ENCODE results near the gene SNUPN. TPM values are rescaled to one million over a fixed set of nuclear protein-coding genes. Genes with fewer than 3 reads are reported as not detected.

The SNUPN gene
- total RNA-seq, 4 donors from 2014 or later, result 16.5 to 19.7 (median 18.1) TPM

- no peak overlapping the region for H3K4me3 ChIP-seq (ENCODE audit: low read depth, poor library complexity, severe bottlenecking)
- DNase-seq (ENCODE audit: low spot score in 2 of 2), result no peak
- intact Hi-C loops (cut with DNase I; ENCODE audit: low total_unique reads), result no loop called here
- TF ChIP-seq POLR2A (IDR thresholded peaks at IDR 0.05) (no peak), CTCF (IDR thresholded peaks at IDR 0.05) (no peak)
These were observed 8.8 kb downstream of the SNUPN start for GRCh38 chr15:75616766-75617165.

DNA sequence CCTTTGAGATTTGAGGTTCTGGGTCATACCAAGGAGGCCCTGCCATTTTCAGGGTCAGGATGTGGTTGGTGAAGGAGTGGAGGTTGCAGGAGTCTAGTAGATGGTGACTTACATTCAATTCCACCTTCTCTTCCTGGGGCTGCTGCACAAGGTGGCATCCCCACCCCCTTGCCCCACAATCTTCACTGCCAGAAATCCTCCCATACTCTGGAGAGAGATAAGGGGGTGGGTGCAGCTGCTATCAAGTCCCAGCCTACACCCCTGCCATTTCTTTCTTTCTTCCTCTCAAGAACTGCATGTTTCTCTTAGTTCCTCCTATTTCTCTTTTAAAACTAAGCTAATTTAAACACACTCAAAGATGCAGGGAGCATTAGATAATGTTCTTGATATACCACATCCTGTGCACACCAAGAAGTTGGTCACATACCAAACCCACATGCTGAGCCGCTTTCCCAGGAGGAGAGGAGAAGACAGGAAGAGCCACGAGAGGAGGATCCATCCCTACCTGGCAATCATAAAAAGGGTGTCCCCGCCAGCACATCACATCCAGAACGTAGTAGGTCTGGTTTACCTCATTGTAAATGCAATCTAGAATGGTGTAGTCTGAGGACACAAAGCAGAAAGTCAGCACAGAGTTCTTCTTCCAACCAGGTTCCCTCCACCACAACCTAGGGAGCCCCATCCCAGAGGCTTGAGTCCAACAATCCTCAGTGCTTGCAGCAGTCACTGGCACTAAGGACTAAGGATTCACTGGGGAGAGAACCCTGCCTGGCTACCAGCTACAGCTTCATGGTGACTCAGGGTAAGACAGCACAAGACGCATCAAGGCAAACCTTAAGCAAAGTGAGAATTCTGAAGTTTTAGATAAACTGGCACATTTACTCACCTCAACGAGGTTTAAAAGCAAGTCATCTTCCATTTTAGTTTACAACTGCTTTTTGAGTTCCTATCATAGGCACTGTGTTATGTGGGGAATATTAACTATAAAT is 18.5 kb downstream of the SNUPN start:
- TF ChIP-seq POLR2A (IDR thresholded peaks at IDR 0.05) (no peak), CTCF (IDR thresholded peaks at IDR 0.05) (no peak)
- no peak overlapping the region for H3K4me3 ChIP-seq (ENCODE audit: low read depth, poor library complexity, severe bottlenecking)
- DNase-seq (ENCODE audit: low spot score in 2 of 2), result no peak
- intact Hi-C loops (cut with DNase I; ENCODE audit: low total_unique reads), result no loop called here
- 65 to 73% methylated on average over 6 of the region's 6 CpGs for WGBS, 2 donors

- DNase-seq (ENCODE audit: low spot score in 2 of 2), result no peak
- H3K4me3 ChIP-seq (ENCODE audit: low read depth, poor library complexity, severe bottlenecking), result no peak overlapping the region
- TF ChIP-seq CTCF (IDR thresholded peaks at IDR 0.05) (no peak), POLR2A (IDR thresholded peaks at IDR 0.05) (no peak)
- WGBS, 2 donors, result 92 to 94% methylated on average over 8 of the region's 8 CpGs
- intact Hi-C loops (cut with DNase I; ENCODE audit: low total_unique reads), result no loop called here
These were observed 19.5 kb downstream of the SNUPN start for GRCh38 chr15:75606026-75606425.

- no peak overlapping the region for H3K4me3 ChIP-seq (ENCODE audit: low read depth, poor library complexity, severe bottlenecking)
- no peak for TF ChIP-seq POLR2A (IDR thresholded peaks at IDR 0.05)
- TF ChIP-seq CTCF (IDR thresholded peaks at IDR 0.05), result no peak
- DNase-seq (ENCODE audit: low spot score in 2 of 2), result no peak
- WGBS, 2 donors, result 51 to 55% methylated on average over 2 of the region's 2 CpGs
- intact Hi-C loops (cut with DNase I; ENCODE audit: low total_unique reads), result no loop called here
These were observed 26.1 kb downstream of the SNUPN start for GRCh38 chr15:75599401-75599800.

DNA sequence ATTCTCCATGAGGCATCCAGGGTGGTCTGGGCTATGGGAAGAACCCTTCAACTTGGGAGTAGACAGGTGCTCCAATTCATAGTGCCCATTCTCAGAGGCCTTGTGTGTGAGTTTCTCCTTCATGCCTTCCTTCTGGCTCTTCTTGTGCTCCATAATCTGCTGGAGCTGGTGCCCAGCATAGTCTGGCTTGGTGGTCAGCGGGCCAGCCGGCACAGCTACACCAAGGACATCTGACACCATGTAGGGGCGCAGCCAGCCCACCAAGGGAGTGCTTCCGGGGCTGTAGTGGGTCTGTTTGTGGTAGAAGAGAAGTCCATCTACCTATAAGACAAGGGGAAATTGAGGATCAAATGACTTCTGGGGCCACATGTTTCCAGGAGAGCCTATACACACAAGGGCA is 27.2 kb downstream of the SNUPN start:
- intact Hi-C loops (cut with DNase I; ENCODE audit: low total_unique reads), result no loop called here
- no peak overlapping the region for H3K4me3 ChIP-seq (ENCODE audit: low read depth, poor library complexity, severe bottlenecking)
- 90 to 94% methylated on average over 4 of the region's 4 CpGs for WGBS, 2 donors
- no peak for TF ChIP-seq POLR2A (IDR thresholded peaks at IDR 0.05)
- TF ChIP-seq CTCF (IDR thresholded peaks at IDR 0.05), result no peak
- no peak for DNase-seq (ENCODE audit: low spot score in 2 of 2)
